ENCODE data around the gene TBL2.
"Not testable (repeated sequence)": the region's sequence is repeated elsewhere in the genome, so short reads cannot be mapped to it uniquely, and the experiment has no call there.

Gene TBL2

DNA sequence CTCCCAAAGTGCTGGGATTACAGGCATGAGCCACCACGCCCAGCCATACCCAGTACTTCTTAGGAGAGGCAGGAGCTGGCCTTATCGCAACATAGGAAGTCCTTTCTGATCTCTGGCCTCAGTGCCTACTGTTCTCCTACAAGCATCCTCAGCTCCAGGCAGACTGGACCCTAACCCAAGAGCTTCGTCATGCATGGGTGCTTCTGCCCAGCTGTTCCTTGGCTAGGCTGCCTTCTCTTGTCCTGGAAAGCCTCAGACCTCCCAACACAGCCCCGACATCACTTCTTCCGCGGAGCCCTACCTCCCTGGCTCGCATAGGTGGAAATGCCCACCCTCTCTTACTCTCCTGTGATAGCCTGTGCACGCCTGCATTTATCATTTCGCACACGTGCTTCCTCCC is 36.7 kb downstream of the TBL2 start:
- H3K4me1 ChIP-seq (ENCODE audit: insufficient read depth, low read length, poor library complexity, severe bottlenecking): no peaks in the 10 kb centered on the region
- no peaks in the 10 kb centered on the region for H3F3A ChIP-seq (ENCODE audit: low read depth)
- peaks cover 43% of the 10 kb centered on the region for H3K79me2 ChIP-seq (ENCODE audit: insufficient read depth, low read length)
- TF ChIP-seq EZH2phosphoT487 (IDR thresholded peaks at IDR 0.05; ENCODE audit: borderline replicate concordance) (no peak), CTCF (conservative IDR thresholded peaks at IDR 0.05; ENCODE audit: low read length) (no peak)
- H4K20me1 ChIP-seq (ENCODE audit: insufficient read depth, low read length, poor library complexity, severe bottlenecking): no peaks in the 10 kb centered on the region
- no peak overlapping the region for H3K4me2 ChIP-seq (ENCODE audit: low read depth, low read length, poor library complexity, severe bottlenecking)
- H3K9me3 ChIP-seq (ENCODE audit: insufficient read depth, low read depth, low read length): no peaks in the 10 kb centered on the region
- H3K9ac ChIP-seq (ENCODE audit: low read depth, low read length, poor library complexity, severe bottlenecking): no peak overlapping the region
- H3K27me3 ChIP-seq (ENCODE audit: insufficient read depth, low read length, poor library complexity, severe bottlenecking): no peaks in the 10 kb centered on the region
- no peaks in the 10 kb centered on the region for H3K9me2 ChIP-seq (replicated peaks; ENCODE audit: low read depth, low read length)
- H3K4me3 ChIP-seq (ENCODE audit: low read length, poor library complexity, severe bottlenecking): no peak overlapping the region
- H2AFZ ChIP-seq (ENCODE audit: low read length): no peak overlapping the region
- H3K36me3 ChIP-seq (ENCODE audit: insufficient read depth, low read length): peaks cover 63% of the 10 kb centered on the region

- Histone ChIP-seq H3K27me3 (ENCODE audit: insufficient read depth, low read length, poor library complexity, severe bottlenecking) (no peaks in the 10 kb centered on the region), H2AFZ (ENCODE audit: low read length) (no peak overlapping the region), H3K4me3 (ENCODE audit: low read length, poor library complexity, severe bottlenecking) (no peak overlapping the region), H3K79me2 (ENCODE audit: insufficient read depth, low read length) (peaks cover 24% of the 10 kb centered on the region), H3F3A (ENCODE audit: low read depth) (no peaks in the 10 kb centered on the region), H3K36me3 (ENCODE audit: insufficient read depth, low read length) (peaks cover 80% of the 10 kb centered on the region), H3K4me1 (ENCODE audit: insufficient read depth, low read length, poor library complexity, severe bottlenecking) (no peaks in the 10 kb centered on the region), H3K9me2 (replicated peaks; ENCODE audit: low read depth, low read length) (no peaks in the 10 kb centered on the region), H3K4me2 (ENCODE audit: low read depth, low read length, poor library complexity, severe bottlenecking) (no peak overlapping the region), H3K9me3 (ENCODE audit: insufficient read depth, low read depth, low read length) (no peaks in the 10 kb centered on the region), H4K20me1 (ENCODE audit: insufficient read depth, low read length, poor library complexity, severe bottlenecking) (no peaks in the 10 kb centered on the region), H3K9ac (ENCODE audit: low read depth, low read length, poor library complexity, severe bottlenecking) (no peak overlapping the region)
- TF ChIP-seq EZH2phosphoT487 (IDR thresholded peaks at IDR 0.05; ENCODE audit: borderline replicate concordance) (no peak), CTCF (conservative IDR thresholded peaks at IDR 0.05; ENCODE audit: low read length) (no peak)
These were observed 38.7 kb downstream of the TBL2 start for GRCh38 chr7:73539709-73540108.

DNA sequence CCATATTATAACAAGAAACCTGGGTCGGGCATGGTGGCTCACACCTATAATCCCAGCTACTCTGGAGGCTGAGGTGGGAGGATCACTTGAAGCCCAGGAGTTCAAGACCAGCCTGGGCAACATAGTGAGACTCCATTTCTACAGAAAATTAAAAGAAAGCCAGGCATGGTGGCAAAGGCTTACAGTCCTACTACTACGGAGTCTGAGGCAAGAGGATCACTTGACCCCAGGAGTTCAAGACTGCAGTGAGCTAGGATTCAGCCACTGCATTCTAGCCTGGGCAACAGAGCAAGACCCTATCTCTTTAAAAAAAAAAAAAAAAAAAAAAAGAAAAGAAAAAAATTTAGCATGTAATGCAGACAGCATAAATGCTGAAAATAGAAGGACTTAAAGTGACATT is 39.9 kb downstream of the TBL2 start:
- not testable (repeated sequence) for H3K4me2 ChIP-seq (ENCODE audit: low read depth, low read length, poor library complexity, severe bottlenecking); H3K4me1 ChIP-seq (ENCODE audit: insufficient read depth, low read length, poor library complexity, severe bottlenecking); H3K27me3 ChIP-seq (ENCODE audit: insufficient read depth, low read length, poor library complexity, severe bottlenecking); H3K9ac ChIP-seq (ENCODE audit: low read depth, low read length, poor library complexity, severe bottlenecking); H4K20me1 ChIP-seq (ENCODE audit: insufficient read depth, low read length, poor library complexity, severe bottlenecking); H3F3A ChIP-seq (ENCODE audit: low read depth); H3K4me3 ChIP-seq (ENCODE audit: low read length, poor library complexity, severe bottlenecking); H3K9me3 ChIP-seq (ENCODE audit: insufficient read depth, low read depth, low read length); H2AFZ ChIP-seq (ENCODE audit: low read length); H3K9me2 ChIP-seq (replicated peaks; ENCODE audit: low read depth, low read length)
- H3K36me3 ChIP-seq (ENCODE audit: insufficient read depth, low read length): peaks cover 74% of the 10 kb centered on the region
- H3K79me2 ChIP-seq (ENCODE audit: insufficient read depth, low read length): peaks cover 14% of the 10 kb centered on the region

DNA sequence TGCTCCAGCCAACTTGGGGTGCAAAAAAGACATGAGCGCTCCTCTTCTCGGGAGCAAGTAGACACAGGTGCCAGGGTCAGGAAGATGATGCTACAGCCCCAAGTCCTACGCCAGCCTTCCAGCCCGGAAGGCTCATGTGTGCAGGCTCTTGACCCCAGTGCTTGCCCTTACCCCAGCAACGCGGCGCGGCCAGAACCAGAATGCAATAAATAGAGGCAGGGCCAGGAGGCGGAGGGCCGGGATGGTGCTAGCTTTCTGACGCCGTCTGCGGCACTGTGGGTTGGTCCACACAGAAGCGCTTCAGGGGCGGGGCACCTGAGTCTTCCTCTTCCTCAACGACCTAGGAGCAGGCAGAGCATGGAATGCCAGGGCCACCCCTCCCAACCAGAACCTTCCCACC is 41.3 kb downstream of the TBL2 start:
- Histone ChIP-seq H3F3A (ENCODE audit: low read depth) (no peaks in the 10 kb centered on the region), H3K9me2 (replicated peaks; ENCODE audit: low read depth, low read length) (no peaks in the 10 kb centered on the region), H4K20me1 (ENCODE audit: insufficient read depth, low read length, poor library complexity, severe bottlenecking) (no peaks in the 10 kb centered on the region), H3K4me1 (ENCODE audit: insufficient read depth, low read length, poor library complexity, severe bottlenecking) (no peaks in the 10 kb centered on the region), H3K4me2 (ENCODE audit: low read depth, low read length, poor library complexity, severe bottlenecking) (no peak overlapping the region), H3K27me3 (ENCODE audit: insufficient read depth, low read length, poor library complexity, severe bottlenecking) (no peaks in the 10 kb centered on the region), H3K36me3 (ENCODE audit: insufficient read depth, low read length) (peaks cover 60% of the 10 kb centered on the region), H3K79me2 (ENCODE audit: insufficient read depth, low read length) (peaks cover under 1% of the 10 kb centered on the region; the same call in 1 of the 2 replicates), H2AFZ (ENCODE audit: low read length) (no peak overlapping the region), H3K9ac (ENCODE audit: low read depth, low read length, poor library complexity, severe bottlenecking) (no peak overlapping the region), H3K9me3 (ENCODE audit: insufficient read depth, low read depth, low read length) (no peaks in the 10 kb centered on the region), H3K4me3 (ENCODE audit: low read length, poor library complexity, severe bottlenecking) (no peak overlapping the region)
- TF ChIP-seq EZH2phosphoT487 (IDR thresholded peaks at IDR 0.05; ENCODE audit: borderline replicate concordance): no peak
- no peak for TF ChIP-seq CTCF (conservative IDR thresholded peaks at IDR 0.05; ENCODE audit: low read length)
